Right ventricle myocardium superior (tissue), 1 donor: Measurements from ENCODE around the gene QRFP. TPM values are rescaled to one million over a fixed set of nuclear protein-coding genes. Genes with fewer than 3 reads are reported as not detected.

ENCODE experiments used
- ATAC-seq: fragments of 200-7000 bp; cut with Tn5 transposase; one replicate; pipeline ENCODE4 v1.9.1; 2020; ENCODE audit warnings: mild to moderate bottlenecking; ENCODE audit not compliant: poor library complexity
- DNase-seq: peaks from one replicate; pipeline ENCODE4 v3.0.0-alpha.2; 2020
- intact Hi-C: fragments of 100-400 bp; cut with DNase I; formaldehyde crosslinking; loops from one replicate; pipeline ENCODE4 v1.11.2; 2022
- total RNA-seq: library from RNA; stranded (reverse); fragmentation: NEBNext Ultra II Directional; extraction: Animal tissue kit (Norgen Biotek cat#: 25700); gene quantifications from one replicate; pipeline ENCODE4 v1.2.1, GENCODE V29; 2021
- donor health status: DM: no; HTN: yes; CAD: no; lungs with severe emphysema.

Gene QRFP
- total RNA-seq, 1 donor from 2014 or later = not detected

DNA sequence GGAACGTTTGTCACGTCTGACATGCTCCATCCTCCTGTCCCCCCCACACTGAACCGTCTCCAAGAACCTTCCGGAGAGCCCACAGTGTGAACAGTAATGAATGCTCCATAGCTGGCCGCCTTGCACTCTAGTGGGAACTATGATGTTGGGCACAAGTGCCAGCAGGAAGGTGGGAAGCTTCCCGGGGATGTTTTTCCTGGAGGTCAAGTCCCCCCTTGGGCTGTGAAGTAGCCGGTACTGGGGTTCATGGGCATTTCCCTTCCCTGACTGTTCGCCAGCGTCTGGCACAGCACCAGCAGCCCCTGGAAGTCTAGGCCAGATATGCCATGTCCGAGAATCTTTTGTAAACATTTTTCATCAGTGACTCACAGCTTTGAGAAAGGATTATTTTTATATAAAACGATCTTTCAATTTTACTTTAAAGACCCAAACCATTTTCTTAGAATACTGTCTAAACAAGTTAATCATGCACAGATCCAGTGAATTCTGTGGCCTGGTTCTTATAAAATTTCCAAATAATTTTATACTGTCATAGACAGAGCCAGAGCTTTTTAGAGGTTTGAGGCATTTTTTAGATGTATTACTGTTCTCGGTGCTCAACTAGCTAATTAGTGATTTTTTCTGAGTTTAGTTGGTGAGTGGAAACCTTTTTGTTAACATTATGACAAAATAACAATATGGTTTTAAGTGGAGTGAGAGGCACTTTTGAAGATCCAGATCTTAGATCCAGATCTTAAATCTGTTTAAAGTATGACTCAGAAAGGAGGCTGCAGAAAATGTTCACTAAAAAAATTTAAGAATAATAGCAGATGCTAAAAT is 49.9 kb downstream of the QRFP start:
- DNase-seq (peak; percentile 64), ATAC-seq (peak; percentile 40)
- intact Hi-C loops = no loop called here

DNA sequence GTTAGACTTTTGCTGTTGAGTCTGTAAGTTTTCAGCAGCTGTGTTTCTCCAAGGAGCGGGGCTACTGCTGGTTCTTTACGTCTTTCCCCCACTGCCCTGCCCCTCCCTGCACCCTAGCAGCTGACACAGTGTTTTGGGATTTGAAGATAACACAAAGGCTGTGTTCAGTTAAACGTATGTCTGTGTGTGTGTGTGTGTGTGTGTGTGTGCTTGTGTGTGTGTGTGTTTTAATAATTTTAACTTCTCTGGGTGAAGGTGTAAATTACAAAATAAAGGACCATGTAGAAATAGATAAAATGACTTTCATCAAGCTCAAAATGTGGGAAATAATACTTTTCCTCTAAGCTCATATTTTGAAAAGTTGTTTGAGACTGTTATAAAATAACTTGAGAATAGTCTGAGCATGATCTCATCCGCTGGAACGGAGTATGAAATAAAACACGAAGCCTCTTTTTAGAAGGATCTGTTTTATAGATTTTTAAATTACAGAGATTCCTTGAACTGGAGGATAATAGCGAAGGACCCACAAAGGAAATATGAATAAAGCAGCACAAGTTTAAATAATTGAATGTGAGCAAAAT is 50.6 kb downstream of the QRFP start:
- DNase-seq = no peak
- peak; percentile 34 for ATAC-seq
- intact Hi-C loops = no loop called here

DNA sequence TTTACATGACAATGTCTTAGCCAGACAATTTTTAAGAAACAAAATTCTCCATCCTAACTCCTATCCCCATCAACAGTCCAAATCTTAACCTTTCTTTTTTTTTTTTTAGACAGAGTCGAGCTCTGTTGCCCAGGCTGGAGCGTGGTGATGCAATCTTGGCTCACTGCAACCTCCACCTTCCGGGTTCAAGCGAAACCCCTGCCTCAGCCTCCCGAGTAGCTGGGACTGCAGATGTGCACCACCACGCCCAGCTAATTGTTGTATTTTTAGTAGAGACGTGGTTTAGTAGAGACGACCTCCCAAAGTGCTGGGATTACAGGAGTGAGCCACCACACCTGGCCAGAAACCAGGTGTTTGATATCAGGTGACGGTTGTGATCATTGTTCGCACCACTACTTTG is 51.4 kb downstream of the QRFP start:
- ATAC-seq (no peak), DNase-seq (peak; percentile 61)
- intact Hi-C loops = no loop called here

DNA sequence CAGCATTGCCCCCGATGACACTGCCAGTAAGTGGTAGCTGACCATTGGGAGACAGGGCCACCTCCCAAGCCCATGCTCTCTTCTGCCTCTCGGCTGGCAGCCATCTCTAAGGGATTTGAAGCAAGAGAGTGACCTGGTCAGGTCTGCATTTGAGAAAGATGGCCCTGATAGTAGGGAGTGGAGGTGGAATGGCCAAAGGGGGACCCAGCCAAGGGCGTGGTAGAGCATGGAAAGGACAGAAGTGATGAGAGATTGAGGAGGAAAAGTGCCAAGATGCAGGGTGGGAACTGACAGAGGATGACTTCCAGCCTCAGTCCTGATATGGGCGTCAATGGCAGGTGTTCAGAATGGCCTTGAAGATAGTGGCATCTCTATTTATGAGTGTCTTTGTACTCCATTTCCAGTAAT is 52.6 kb downstream of the QRFP start:
- intact Hi-C loops = no loop called here
- ATAC-seq (no peak), DNase-seq (no peak)

DNA sequence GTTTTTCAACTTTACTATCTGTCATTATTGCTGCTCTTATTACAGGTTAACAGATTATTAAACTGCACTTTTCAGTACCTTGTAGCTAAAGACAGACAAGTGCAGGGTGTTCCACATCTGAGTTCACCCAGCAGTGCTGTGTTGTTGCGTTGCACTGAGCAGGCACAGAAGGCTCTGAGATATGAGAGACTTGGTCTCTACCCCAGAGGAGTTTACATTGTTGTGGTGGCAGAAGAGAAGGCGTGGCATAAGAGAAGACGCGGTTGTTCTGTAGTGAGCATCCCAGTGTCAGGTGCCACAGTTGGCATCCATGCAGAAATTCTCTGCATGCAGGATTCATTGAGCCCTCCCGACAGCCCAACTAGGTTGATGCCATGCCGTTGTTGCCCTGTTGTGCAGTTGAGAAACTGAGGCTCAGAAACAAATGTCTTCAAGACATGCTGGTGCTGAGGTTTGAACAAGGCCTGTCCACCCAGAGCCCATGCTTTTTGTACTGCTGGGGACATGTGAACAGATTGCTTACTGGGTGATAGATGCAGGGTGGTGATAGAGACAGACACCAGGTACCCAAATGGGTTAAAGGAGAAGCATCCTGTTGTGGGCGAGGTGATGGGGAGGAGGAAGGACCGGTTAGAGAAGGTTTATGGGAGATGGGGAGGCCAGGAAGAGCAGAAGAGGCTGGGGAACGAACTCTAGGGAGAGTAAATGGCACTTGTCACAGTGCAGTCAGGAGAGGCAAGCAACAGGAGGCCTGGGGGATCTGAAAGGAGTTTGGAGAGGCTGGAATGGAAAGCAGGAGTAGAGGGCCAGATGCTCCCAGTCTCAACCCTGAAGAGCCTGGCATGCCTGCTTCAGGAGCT is 53.3 kb downstream of the QRFP start:
- no peak for ATAC-seq
- intact Hi-C loops = no loop called here
- no peak for DNase-seq

Other genes with a start within 250 kb of the QRFP start
- gene PRDM12, start 232.2 kb downstream of the QRFP start, total RNA-seq = not detected
- 10.9 TPM for gene EXOSC2, start 203.0 kb downstream of the QRFP start, total RNA-seq
- gene ABL1, start 61.6 kb downstream of the QRFP start, total RNA-seq = 31.5 TPM
- 0.59 TPM for gene FIBCD1, start 42.4 kb upstream of the QRFP start, total RNA-seq
- 0.03 TPM for gene LAMC3, start 112.4 kb upstream of the QRFP start, total RNA-seq
- gene AIF1L, start 199.7 kb upstream of the QRFP start, total RNA-seq = 22.8 TPM
- 22.4 TPM for gene NUP214, start 228.8 kb upstream of the QRFP start, total RNA-seq